GM23248 (cell line): Measurements from ENCODE around the gene FGL2.

Source experiments
- EZH2 ChIP-seq: fragments of 200-600 bp; sonication (generic); IDR thresholded peaks from 2 replicates; pipeline ENCODE4 v1.6.1; 2018; ENCODE audit warnings: antibody characterized with exemption, mild to moderate bottlenecking; ENCODE audit not compliant: insufficient read depth, poor library complexity, severe bottlenecking
- EZH2phosphoT487 ChIP-seq: fragments of 200-600 bp; sonication (generic); IDR thresholded peaks from 2 replicates; pipeline ENCODE4 v1.6.1; 2018; ENCODE audit warnings: antibody characterized with exemption, moderate library complexity, mild to moderate bottlenecking, low read depth; ENCODE audit not compliant: insufficient read depth

DNA sequence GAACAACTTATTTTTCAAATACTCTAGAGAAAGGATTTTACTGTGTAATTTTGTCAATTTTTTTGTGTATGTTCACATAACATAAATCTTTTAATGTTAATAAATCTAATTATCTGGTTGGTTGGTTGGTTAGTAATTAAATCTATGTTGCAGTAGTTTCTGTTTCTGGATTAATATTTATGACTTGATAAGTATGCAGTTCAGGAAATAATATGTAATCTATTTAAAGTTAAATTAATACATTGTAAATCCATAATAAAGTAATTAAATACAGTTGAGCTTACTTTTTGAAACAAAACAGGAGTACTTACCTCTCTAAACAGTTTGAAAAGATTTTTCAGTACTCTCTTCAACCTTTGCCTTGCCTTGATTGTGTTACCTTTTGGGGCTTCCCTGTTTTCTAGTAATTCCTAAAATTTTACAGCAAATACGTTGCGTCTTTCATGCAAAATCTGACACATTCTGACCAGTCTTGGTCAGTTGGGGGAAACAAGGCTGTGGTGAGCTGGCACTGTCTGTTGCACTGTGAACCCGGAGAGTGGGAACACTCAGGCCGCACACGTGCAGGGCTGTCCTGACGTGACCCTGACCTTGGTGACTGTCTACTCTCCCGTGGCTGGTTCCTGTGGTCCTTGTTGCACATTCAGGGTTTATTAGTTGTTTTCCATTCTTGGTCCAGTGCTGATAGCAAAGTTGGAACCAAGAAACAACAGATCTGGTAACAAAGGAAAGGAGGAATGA is 45.6 kb upstream of the FGL2 start:
- no peak for TF ChIP-seq EZH2
- TF ChIP-seq EZH2phosphoT487: no peak
